OCI-LY1 (cell line): Measurements from ENCODE around the gene BBS9.

ENCODE experiments used
- H2AFZ ChIP-seq: fragments of 200-600 bp; sonication (generic), shearing (Covaris generic); 2 replicates; pipeline ENCODE4 v1.6.0; 2014; ENCODE audit warnings: antibody characterized with exemption, mild to moderate bottlenecking, low read length
- H3F3A ChIP-seq: fragments of 200-600 bp; sonication (generic), shearing (Covaris generic); 2 replicates; pipeline ENCODE4 v1.6.0; 2014; ENCODE audit warnings: mild to moderate bottlenecking, antibody characterized with exemption, low read length, moderate library complexity; ENCODE audit not compliant: insufficient read depth
- H3K27ac ChIP-seq: fragments of 200-600 bp; sonication (generic); 2 replicates; pipeline ENCODE4 v1.5.1; 2014; ENCODE audit warnings: low read length, mixed run types, mild to moderate bottlenecking, low read depth; ENCODE audit not compliant: poor library complexity, severe bottlenecking
- H3K27me3 ChIP-seq: fragments of 200-600 bp; sonication (generic); 2 replicates; pipeline ENCODE4 v1.6.0; 2014; ENCODE audit warnings: antibody characterized with exemption, mild to moderate bottlenecking, low read length, moderate library complexity; ENCODE audit not compliant: insufficient read depth
- H3K36me3 ChIP-seq: fragments of 200-600 bp; sonication (generic); 2 replicates; pipeline ENCODE4 v1.6.1; 2014; ENCODE audit warnings: mild to moderate bottlenecking, antibody characterized with exemption, low read length, moderate library complexity, mixed read lengths; ENCODE audit not compliant: insufficient read depth
- H3K4me1 ChIP-seq: fragments of 200-600 bp; sonication (generic); 2 replicates; pipeline ENCODE4 v1.5.1; 2014; ENCODE audit warnings: mild to moderate bottlenecking, low read length, moderate library complexity; ENCODE audit not compliant: insufficient read depth, severe bottlenecking
- H3K4me2 ChIP-seq: fragments of 200-600 bp; sonication (generic), shearing (Covaris generic); 2 replicates; pipeline ENCODE4 v1.6.1; 2014; ENCODE audit warnings: low read length
- H3K4me3 ChIP-seq: fragments of 200-600 bp; sonication (generic); 2 replicates; pipeline ENCODE4 v1.5.1; 2014; ENCODE audit warnings: low read length, low read depth, mild to moderate bottlenecking, mixed read lengths; ENCODE audit not compliant: poor library complexity, severe bottlenecking
- H3K79me2 ChIP-seq: fragments of 200-600 bp; shearing (Covaris generic); 2 replicates; pipeline ENCODE4 v1.6.1; 2016; ENCODE audit warnings: mixed run types, low read length, mixed read lengths; ENCODE audit not compliant: insufficient read depth
- H3K9ac ChIP-seq: fragments of 200-600 bp; sonication (generic), shearing (Covaris generic); 2 replicates; pipeline ENCODE4 v1.6.1; 2014; ENCODE audit warnings: mild to moderate bottlenecking, low read length, mixed read lengths
- H3K9me2 ChIP-seq: fragments of 200-600 bp; sonication (generic), shearing (Covaris generic); 2 replicates; pipeline ENCODE4 v1.6.1; 2014; ENCODE audit warnings: low read depth, mild to moderate bottlenecking, low read length, mixed read lengths
- H3K9me3 ChIP-seq: fragments of 200-600 bp; shearing (Covaris generic); 2 replicates; pipeline ENCODE4 v1.6.1; 2014; ENCODE audit warnings: low read length, mixed read lengths
- H4K20me1 ChIP-seq: fragments of 200-600 bp; sonication (generic), shearing (Covaris generic); 2 replicates; pipeline ENCODE4 v1.6.0; 2016; ENCODE audit warnings: mild to moderate bottlenecking, low read length; ENCODE audit not compliant: insufficient read depth
- EZH2 ChIP-seq: fragments of 200-600 bp; sonication (generic), shearing (Covaris generic); IDR thresholded peaks from 2 replicates; pipeline ENCODE4 v1.8.0; 2017; ENCODE audit warnings: borderline replicate concordance, mixed run types, mild to moderate bottlenecking, antibody characterized with exemption, low read length, moderate library complexity, mixed read lengths
- TF ChIP-seq, protein P1 (sequence below): fragments of 200-600 bp; sonication (generic), shearing (Covaris generic); IDR thresholded peaks from 2 replicates; pipeline ENCODE4 v1.5.1; 2017; ENCODE audit warnings: mild to moderate bottlenecking, antibody characterized with exemption, low read length, moderate library complexity, mixed read lengths

Gene BBS9

DNA sequence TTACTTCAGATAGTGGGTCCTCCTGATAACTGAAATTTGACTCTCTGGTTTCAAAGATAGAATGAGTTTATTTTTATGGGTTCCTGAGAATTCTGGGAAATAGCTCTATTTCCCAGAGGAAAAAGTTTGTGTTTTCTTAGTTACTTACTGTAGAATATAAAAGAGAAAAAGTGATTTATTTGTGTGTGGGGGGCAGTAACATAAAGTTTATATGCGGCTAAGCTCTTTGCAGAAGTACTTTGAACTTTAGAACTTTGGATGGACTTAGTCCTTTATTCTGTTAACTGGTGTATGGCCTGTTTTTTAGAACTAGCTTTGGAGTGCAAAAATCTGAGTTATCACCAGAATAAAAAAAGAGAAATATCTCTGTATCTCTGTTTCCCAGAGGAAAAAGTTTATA is 157.1 kb downstream of the BBS9 start:
- TF ChIP-seq, protein P1, sequence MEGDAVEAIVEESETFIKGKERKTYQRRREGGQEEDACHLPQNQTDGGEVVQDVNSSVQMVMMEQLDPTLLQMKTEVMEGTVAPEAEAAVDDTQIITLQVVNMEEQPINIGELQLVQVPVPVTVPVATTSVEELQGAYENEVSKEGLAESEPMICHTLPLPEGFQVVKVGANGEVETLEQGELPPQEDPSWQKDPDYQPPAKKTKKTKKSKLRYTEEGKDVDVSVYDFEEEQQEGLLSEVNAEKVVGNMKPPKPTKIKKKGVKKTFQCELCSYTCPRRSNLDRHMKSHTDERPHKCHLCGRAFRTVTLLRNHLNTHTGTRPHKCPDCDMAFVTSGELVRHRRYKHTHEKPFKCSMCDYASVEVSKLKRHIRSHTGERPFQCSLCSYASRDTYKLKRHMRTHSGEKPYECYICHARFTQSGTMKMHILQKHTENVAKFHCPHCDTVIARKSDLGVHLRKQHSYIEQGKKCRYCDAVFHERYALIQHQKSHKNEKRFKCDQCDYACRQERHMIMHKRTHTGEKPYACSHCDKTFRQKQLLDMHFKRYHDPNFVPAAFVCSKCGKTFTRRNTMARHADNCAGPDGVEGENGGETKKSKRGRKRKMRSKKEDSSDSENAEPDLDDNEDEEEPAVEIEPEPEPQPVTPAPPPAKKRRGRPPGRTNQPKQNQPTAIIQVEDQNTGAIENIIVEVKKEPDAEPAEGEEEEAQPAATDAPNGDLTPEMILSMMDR: no peak
- no peak for TF ChIP-seq EZH2
- H3K27ac ChIP-seq: no peak overlapping the region
- no peaks in the 10 kb centered on the region for H4K20me1 ChIP-seq
- no peaks in the 10 kb centered on the region for H3K4me1 ChIP-seq
- no peaks in the 10 kb centered on the region for H3K79me2 ChIP-seq
- no peak overlapping the region for H3K4me2 ChIP-seq
- H3K9ac ChIP-seq: no peak overlapping the region
- no peak overlapping the region for H2AFZ ChIP-seq
- no peaks in the 10 kb centered on the region for H3K27me3 ChIP-seq
- no peaks in the 10 kb centered on the region for H3K9me3 ChIP-seq
- H3K4me3 ChIP-seq: no peak overlapping the region
- no peaks in the 10 kb centered on the region for H3K9me2 ChIP-seq
- H3F3A ChIP-seq: no peaks in the 10 kb centered on the region
- H3K36me3 ChIP-seq: no peaks in the 10 kb centered on the region

DNA sequence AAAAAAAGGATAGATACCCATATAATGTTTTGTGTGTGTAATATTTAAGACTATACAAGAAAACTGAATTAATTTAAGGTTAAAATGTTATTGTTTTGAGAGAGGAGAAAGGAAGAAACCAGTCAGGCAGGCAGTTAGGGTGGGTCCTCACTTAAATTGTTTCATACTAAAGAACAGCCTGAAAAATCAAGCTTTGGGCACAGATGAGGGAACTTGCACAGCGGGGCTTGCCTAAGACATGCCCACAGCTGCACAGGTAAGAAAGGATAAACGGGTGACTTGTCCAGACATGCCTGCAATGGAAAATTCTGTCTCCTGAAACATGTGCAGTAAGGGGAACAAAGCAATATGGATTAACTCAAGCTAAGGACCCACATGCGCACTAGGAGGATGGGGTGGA is 158.4 kb downstream of the BBS9 start:
- H3K9me3 ChIP-seq: no peaks in the 10 kb centered on the region
- no peaks in the 10 kb centered on the region for H3K9me2 ChIP-seq
- no peaks in the 10 kb centered on the region for H3F3A ChIP-seq
- no peaks in the 10 kb centered on the region for H3K79me2 ChIP-seq
- H2AFZ ChIP-seq: no peak overlapping the region
- no peaks in the 10 kb centered on the region for H3K36me3 ChIP-seq
- H3K27me3 ChIP-seq: no peaks in the 10 kb centered on the region
- H3K9ac ChIP-seq: no peak overlapping the region
- H4K20me1 ChIP-seq: no peaks in the 10 kb centered on the region
- H3K4me2 ChIP-seq: no peak overlapping the region
- no peaks in the 10 kb centered on the region for H3K4me1 ChIP-seq
- H3K27ac ChIP-seq: no peak overlapping the region
- H3K4me3 ChIP-seq: no peak overlapping the region
- TF ChIP-seq, protein P1: no peak
- TF ChIP-seq EZH2: no peak

DNA sequence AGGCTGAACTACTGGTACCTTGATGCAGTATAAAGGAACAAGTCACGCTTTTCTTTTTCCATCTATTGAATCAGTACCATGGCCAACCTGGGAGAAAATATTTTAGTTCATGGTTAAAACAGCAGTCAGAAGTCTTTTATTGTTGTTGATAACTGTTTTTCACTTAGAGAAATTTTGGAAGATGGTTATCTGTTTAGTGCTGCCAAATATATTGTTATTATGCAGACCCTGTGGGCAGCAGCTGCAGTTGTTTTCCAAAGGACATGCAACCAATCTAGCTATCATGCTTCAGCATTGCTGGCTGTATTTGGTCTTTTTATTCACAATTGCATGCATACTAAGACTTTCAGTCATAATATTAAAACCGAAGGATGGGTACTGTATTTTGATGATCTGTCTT is 169.5 kb downstream of the BBS9 start:
- Histone ChIP-seq H3F3A (no peaks in the 10 kb centered on the region), H3K4me2 (no peak overlapping the region), H3K9me3 (peaks cover 9% of the 10 kb centered on the region), H3K79me2 (no peaks in the 10 kb centered on the region), H3K9ac (no peak overlapping the region), H3K27ac (no peak overlapping the region), H4K20me1 (no peaks in the 10 kb centered on the region), H3K4me1 (no peaks in the 10 kb centered on the region), H3K9me2 (no peaks in the 10 kb centered on the region), H3K27me3 (no peaks in the 10 kb centered on the region), H3K4me3 (no peak overlapping the region), H2AFZ (no peak overlapping the region), H3K36me3 (no peaks in the 10 kb centered on the region)
- TF ChIP-seq EZH2: no peak
- TF ChIP-seq, protein P1: no peak
